Common myeloid progenitor, CD34-positive (primary cell): Measurements from ENCODE around the gene GLT6D1.

Source experiments
- CTCF ChIA-PET: fragments of 350-600 bp; sonication (Branson Sonifier 250); formaldehyde crosslinking; loops from one replicate; lab custom pipeline; 2021; ENCODE audit warnings: antibody characterized with exemption; lab: Charles Lee
- POLR2A ChIA-PET: fragments of 350-600 bp; sonication (Branson Sonifier 250); formaldehyde crosslinking; loops from one replicate; lab custom pipeline; 2021; ENCODE audit warnings: antibody characterized with exemption; lab: Charles Lee
- DNase-seq, 3 donors: peaks; one replicate each; pipeline versions ENCODE4 v3.0.0 to v3.0.0-alpha.2; 2013
- H3K27ac ChIP-seq, 2 experiments: 1 replicate in 1 of 2; 2 replicates in 1 of 2; pipeline ENCODE4 v1.7.0; 2013; ENCODE audit warnings: inconsistent platforms in 2 of 2, low read length in 2 of 2, mild to moderate bottlenecking in 2 of 2, low read depth in 1 of 2, moderate library complexity in 1 of 2; ENCODE audit not compliant: severe bottlenecking in 2 of 2, insufficient read depth in 1 of 2, poor library complexity in 1 of 2
- H3K27me3 ChIP-seq, 5 experiments: replicated peaks in 2 of 5; 1 replicate in 3 of 5; 2 replicates in 2 of 5; pipeline versions ENCODE4 v1.6.1 to v1.7.0; 2013; ENCODE audit warnings: low read length in 4 of 5, mild to moderate bottlenecking in 2 of 5, moderate library complexity in 2 of 5, inconsistent platforms in 1 of 5; ENCODE audit not compliant: insufficient read depth in 5 of 5, control insufficient read depth in 4 of 5
- H3K36me3 ChIP-seq, 4 experiments: 1 replicate in 2 of 4; 2 replicates in 2 of 4; pipeline versions ENCODE4 v1.6.1 to v1.7.0; 2013; ENCODE audit warnings: low read length in 3 of 4, control low read depth in 1 of 4, mild to moderate bottlenecking in 1 of 4; ENCODE audit not compliant: control insufficient read depth in 4 of 4, insufficient read depth in 4 of 4
- H3K4me1 ChIP-seq, 4 experiments: 1 replicate in 3 of 4; 2 replicates in 1 of 4; pipeline versions ENCODE4 v1.6.1 to v1.7.1; 2013; ENCODE audit warnings: low read length in 3 of 4, mild to moderate bottlenecking in 3 of 4, control low read depth in 1 of 4, inconsistent platforms in 1 of 4, moderate library complexity in 1 of 4; ENCODE audit not compliant: control insufficient read depth in 4 of 4, insufficient read depth in 4 of 4; ENCODE audit errors: control extremely low read depth in 1 of 4
- H3K4me3 ChIP-seq, 7 experiments: 1 replicate in 4 of 7; 2 replicates in 3 of 7; pipeline versions ENCODE4 v1.5.1 to v1.7.0; 2013; ENCODE audit warnings: mild to moderate bottlenecking in 7 of 7, low read length in 6 of 7, moderate library complexity in 6 of 7, inconsistent platforms in 2 of 7, low read depth in 2 of 7, control low read depth in 1 of 7; ENCODE audit not compliant: insufficient read depth in 4 of 7, control insufficient read depth in 1 of 7; ENCODE audit errors: extremely low read depth in 1 of 7
- H3K9me3 ChIP-seq, 5 experiments: 1 replicate in 4 of 5; 2 replicates in 1 of 5; pipeline versions ENCODE4 v1.6.1 to v1.7.1; 2013; ENCODE audit warnings: low read length in 4 of 5, mild to moderate bottlenecking in 2 of 5, inconsistent platforms in 1 of 5, low read depth in 1 of 5, moderate library complexity in 1 of 5; ENCODE audit not compliant: control insufficient read depth in 4 of 5, insufficient read depth in 2 of 5; ENCODE audit errors: control extremely low read depth in 1 of 5
- WGBS: methylation state at CpG from one replicate; pipeline ENCODE4 v1.1.5; 2013; ENCODE audit not compliant: insufficient coverage; 5-methylcytosine and 5-hydroxymethylcytosine counted together

GLT6D1 gene

GRCh38 chr9:135664801-135665794 lies 25.8 kb upstream of the GLT6D1 start:
- no peak for DNase-seq
- H3K27me3 ChIP-seq, result peaks cover 0 to 8% (median 0%) of the 10 kb centered on the region in 5 experiments
- ChIA-PET POLR2A (no interaction called here), CTCF (no interaction called here)
- no peak overlapping the region for H3K4me3 ChIP-seq
- peaks cover 0 to 3% (median 0%) of the 10 kb centered on the region in 5 experiments for H3K9me3 ChIP-seq
- no peaks in the 10 kb centered on the region for H3K4me1 ChIP-seq
- WGBS, result 90% methylated on average over 23 of the region's 32 CpGs
- H3K36me3 ChIP-seq, result no peaks in the 10 kb centered on the region
- H3K27ac ChIP-seq, result no peak overlapping the region

GRCh38 chr9:135664266-135664665 lies 24.9 kb upstream of the GLT6D1 start:
- ChIA-PET CTCF (no interaction called here), POLR2A (no interaction called here)
- Histone ChIP-seq H3K36me3 (no peaks in the 10 kb centered on the region), H3K27ac (no peak overlapping the region), H3K27me3 (peaks cover 0 to 8% (median 0%) of the 10 kb centered on the region in 5 experiments), H3K4me1 (no peaks in the 10 kb centered on the region), H3K9me3 (no peaks in the 10 kb centered on the region), H3K4me3 (no peak overlapping the region)
- DNase-seq, result no peak
- 91% methylated on average over 10 of the region's 10 CpGs for WGBS

- Histone ChIP-seq H3K4me1 (no peaks in the 10 kb centered on the region), H3K9me3 (no peaks in the 10 kb centered on the region), H3K4me3 (no peak overlapping the region), H3K36me3 (no peaks in the 10 kb centered on the region), H3K27ac (no peak overlapping the region), H3K27me3 (peaks cover 0 to 8% (median 0%) of the 10 kb centered on the region in 5 experiments)
- ChIA-PET POLR2A (no interaction called here), CTCF (no interaction called here)
- WGBS, result 93% methylated on average over 12 of the region's 12 CpGs
- DNase-seq, result no peak
Measured at GRCh38 chr9:135663857-135664256, 24.5 kb upstream of the GLT6D1 start.

- no peak for DNase-seq
- no peaks in the 10 kb centered on the region for H3K36me3 ChIP-seq
- POLR2A ChIA-PET, result no interaction called here
- H3K4me3 ChIP-seq, result no peak overlapping the region
- H3K27me3 ChIP-seq, result peaks cover 0 to 8% (median 0%) of the 10 kb centered on the region in 5 experiments
- no peak overlapping the region for H3K27ac ChIP-seq
- no peaks in the 10 kb centered on the region for H3K4me1 ChIP-seq
- CTCF ChIA-PET, result no interaction called here
- 86% methylated on average over 3 of the region's 3 CpGs for WGBS
- H3K9me3 ChIP-seq, result no peaks in the 10 kb centered on the region
Measured at GRCh38 chr9:135663451-135663770, 24.1 kb upstream of the GLT6D1 start.

- no peak within 1 kb of the TSS for H3K4me3 ChIP-seq
- no peaks in the 10 kb centered on the region for H3K9me3 ChIP-seq
- POLR2A ChIA-PET, result no interaction called here
- no peaks in the 10 kb centered on the region for H3K36me3 ChIP-seq
- H3K27ac ChIP-seq, result no peak within 1 kb of the TSS
- H3K4me1 ChIP-seq, result no peaks in the 10 kb centered on the region
- H3K27me3 ChIP-seq, result peaks cover 0 to 8% (median 0%) of the 10 kb centered on the region in 5 experiments
- CTCF ChIA-PET, result no interaction called here
- WGBS, result 80% methylated on average over 16 of the region's 25 CpGs
- no peak for DNase-seq
Measured at GRCh38 chr9:135662758-135663450, 23.6 kb upstream of the GLT6D1 start, which contains the start of gene LCN9. Gene LCN9 (plus strand): TSS chr9:135663309. CDS start chr9:135663322, 13 bp downstream.

- POLR2A ChIA-PET, result no interaction called here
Measured at GRCh38 chr9:135661816-135662560, 22.6 kb upstream of the GLT6D1 start.

More at GRCh38 chr9:135661816-135662560, 22.6 kb upstream of the GLT6D1 start:
- Histone ChIP-seq H3K36me3 (no peaks in the 10 kb centered on the region), H3K9me3 (no peaks in the 10 kb centered on the region), H3K27me3 (peaks cover 0 to 8% (median 0%) of the 10 kb centered on the region in 5 experiments), H3K27ac (no peak overlapping the region), H3K4me1 (no peaks in the 10 kb centered on the region), H3K4me3 (no peak overlapping the region)
- WGBS, result 87% methylated on average over 13 of the region's 19 CpGs
- no peak for DNase-seq
- CTCF ChIA-PET, result no interaction called here
